HG03066 (cell line): Measurements from ENCODE around the gene BAIAP2.
"Not testable (repeated sequence)": the region's sequence is repeated elsewhere in the genome, so short reads cannot be mapped to it uniquely, and the experiment has no call there.

ENCODE experiments used
- ATAC-seq: cut with Tn5 transposase; IDR thresholded peaks from one replicate; pipeline ENCODE4 v1.9.1; 2021; ENCODE audit warnings: low read depth; ENCODE audit not compliant: unreplicated experiment

The BAIAP2 gene

GRCh38 chr17:81000334-81000630 lies 34.7 kb upstream of the BAIAP2 start:
- no peak for ATAC-seq

GRCh38 chr17:81000631-81001357 lies 34.2 kb upstream of the BAIAP2 start:
- no peak for ATAC-seq

- no peak for ATAC-seq
Observed at GRCh38 chr17:81002013-81002384, 33.0 kb upstream of the BAIAP2 start.

- ATAC-seq = no peak
Observed at GRCh38 chr17:81002409-81003361, 32.3 kb upstream of the BAIAP2 start.

GRCh38 chr17:81003711-81004475 lies 31.1 kb upstream of the BAIAP2 start:
- ATAC-seq = no peak

GRCh38 chr17:81006891-81007290 lies 28.1 kb upstream of the BAIAP2 start:
- ATAC-seq = no peak

GRCh38 chr17:81008140-81008539 lies 26.8 kb upstream of the BAIAP2 start:
- ATAC-seq = no peak

- no peak for ATAC-seq
Observed at GRCh38 chr17:81009136-81009535, 25.8 kb upstream of the BAIAP2 start.

GRCh38 chr17:81010935-81011334 lies 24.0 kb upstream of the BAIAP2 start:
- ATAC-seq = no peak

- no peak for ATAC-seq
Observed at GRCh38 chr17:81011951-81012350, 23.0 kb upstream of the BAIAP2 start.

- ATAC-seq = no peak
Observed at GRCh38 chr17:81012574-81013447, 22.1 kb upstream of the BAIAP2 start.

GRCh38 chr17:81013642-81014041 lies 21.3 kb upstream of the BAIAP2 start:
- no peak for ATAC-seq

GRCh38 chr17:81015136-81015535 lies 19.8 kb upstream of the BAIAP2 start:
- ATAC-seq = no peak

GRCh38 chr17:81016575-81016974 lies 18.4 kb upstream of the BAIAP2 start:
- no peak for ATAC-seq

GRCh38 chr17:81017330-81017729 lies 17.6 kb upstream of the BAIAP2 start:
- not testable (repeated sequence) for ATAC-seq

GRCh38 chr17:81018044-81018802 lies 16.7 kb upstream of the BAIAP2 start:
- ATAC-seq = no peak

- no peak for ATAC-seq
Observed at GRCh38 chr17:81019563-81020442, 15.1 kb upstream of the BAIAP2 start.

- no peak for ATAC-seq
Observed at GRCh38 chr17:81020443-81020766, 14.5 kb upstream of the BAIAP2 start.
